HepG2 (cell line): ENCODE results near the gene CD40. TPM values are rescaled to one million over a fixed set of nuclear protein-coding genes. Genes with fewer than 3 reads are reported as not detected.

ENCODE experiments used
- CREM ChIP-seq, 2 experiments: sonication (generic) in 1 of 2; formaldehyde crosslinking in 1 of 2; IDR thresholded peaks; 2 replicates each; pipeline versions ENCODE4 v1.4.0 to v1.6.1; 2016 to 2020; ENCODE audit warnings: antibody characterized with exemption in 1 of 2, mild to moderate bottlenecking in 1 of 2, missing genetic modification reagents in 1 of 2
- MIER2 ChIP-seq: IDR thresholded peaks from 2 replicates; pipeline ENCODE4 v1.6.1; 2016; ENCODE audit warnings: missing biosample characterization, missing genetic modification reagents
- SNRNP70 ChIP-seq: fragments of 200-400 bp; formaldehyde crosslinking; IDR thresholded peaks from 2 replicates; pipeline ENCODE4 v1.6.1; 2017; ENCODE audit warnings: mild to moderate bottlenecking, low read depth, low read length, moderate library complexity
- polyA plus RNA-seq, 8 experiments: library from polyadenylated mRNA; depleted of rRNA in 3 of 8; stranded (reverse) in 7 of 8; unstranded in 1 of 8; fragments of >200 nt; fragmentation: Illumina TruSeq in 4 of 8; extraction: Trizol in 4 of 8; gene quantifications; 2 replicates each; pipeline versions ENCODE4 v1.2.1 to v1.2.3, GENCODE V29; 2011 to 2016; ENCODE audit warnings: low read depth in 4 of 8, missing spikeins in 1 of 8, mixed read lengths in 1 of 8; ENCODE audit not compliant: insufficient read depth in 1 of 8
- total RNA-seq, 5 experiments: library from RNA; depleted of rRNA; stranded (reverse); fragments of >200 nt; fragmentation: Illumina TruSeq; extraction: Trizol; gene quantifications; 2 replicates each; pipeline ENCODE4 v1.2.3, GENCODE V29; 2016; ENCODE audit warnings: low read depth in 1 of 5
- TF ChIP-seq, protein P1 (sequence below): sonication (generic); formaldehyde crosslinking; IDR thresholded peaks from 2 replicates; pipeline ENCODE4 v1.5.0; 2020; ENCODE audit warnings: mild to moderate bottlenecking, missing genetic modification reagents, borderline replicate concordance
- TF ChIP-seq, protein P2 (sequence below): sonication (generic); formaldehyde crosslinking; conservative IDR thresholded peaks from 2 replicates; pipeline ENCODE4 v1.4.0; 2020; ENCODE audit warnings: mild to moderate bottlenecking, missing genetic modification reagents, moderate library complexity
- TF ChIP-seq, protein P3 (sequence below): sonication (generic); formaldehyde crosslinking; IDR thresholded peaks from 2 replicates; pipeline ENCODE4; 2020; ENCODE audit warnings: missing genetic modification reagents, mild to moderate bottlenecking, borderline replicate concordance

CD40 gene
- total and polyA plus RNA-seq, 2 of the 13 experiments (the other 11 are each of a cell fraction or from before 2014, with no cell fraction given) = 4.6 to 13.4 TPM

DNA sequence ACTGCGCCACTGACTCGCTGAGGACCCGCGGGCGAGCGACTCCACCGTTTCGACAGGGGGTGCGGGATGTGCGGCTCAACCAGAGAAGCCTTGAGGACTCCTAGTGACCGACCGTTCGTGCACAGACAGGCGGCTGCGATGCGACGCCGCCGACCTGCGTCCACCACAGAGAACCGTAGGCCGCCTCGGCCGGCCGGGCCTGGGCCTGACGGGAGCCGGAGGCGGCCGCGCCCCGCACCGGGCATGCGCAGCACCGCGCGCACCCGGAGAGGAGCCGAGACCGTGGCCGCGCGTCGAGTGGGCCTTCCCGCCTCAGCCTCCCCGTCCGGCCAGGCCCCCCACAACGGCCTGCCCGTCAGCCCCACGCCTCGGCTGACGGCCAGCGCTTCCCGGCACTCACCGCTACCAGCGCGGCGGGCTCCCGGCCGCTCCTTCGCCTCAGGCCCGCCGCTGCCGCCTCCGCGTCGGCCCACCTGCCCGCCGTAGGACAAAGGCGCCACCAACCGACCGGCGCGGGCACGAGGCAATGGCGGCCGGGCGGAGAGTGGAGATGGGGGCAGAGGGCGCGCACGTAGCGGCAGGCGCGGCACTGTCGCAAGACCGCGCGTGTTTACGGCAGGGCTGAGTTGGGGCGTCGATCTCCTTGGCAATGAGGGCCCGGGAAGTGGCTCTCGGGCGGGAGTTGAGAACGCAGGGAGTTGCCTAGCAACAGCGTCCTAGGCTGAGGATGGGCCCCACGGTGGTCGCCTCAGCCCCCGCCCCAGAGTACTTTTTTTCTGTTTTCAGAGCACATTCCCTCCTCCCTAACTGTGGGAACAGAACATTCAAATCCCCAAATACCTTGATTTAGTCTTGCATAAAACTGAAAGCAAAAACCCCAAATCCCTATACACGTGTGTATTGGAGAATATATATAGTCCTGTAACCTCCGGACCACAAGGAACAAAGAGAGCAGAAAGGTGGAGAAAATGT, 28.4 kb upstream of the CD40 start, which contains the start of gene NCOA5 (continued):
- TF ChIP-seq, protein P1, sequence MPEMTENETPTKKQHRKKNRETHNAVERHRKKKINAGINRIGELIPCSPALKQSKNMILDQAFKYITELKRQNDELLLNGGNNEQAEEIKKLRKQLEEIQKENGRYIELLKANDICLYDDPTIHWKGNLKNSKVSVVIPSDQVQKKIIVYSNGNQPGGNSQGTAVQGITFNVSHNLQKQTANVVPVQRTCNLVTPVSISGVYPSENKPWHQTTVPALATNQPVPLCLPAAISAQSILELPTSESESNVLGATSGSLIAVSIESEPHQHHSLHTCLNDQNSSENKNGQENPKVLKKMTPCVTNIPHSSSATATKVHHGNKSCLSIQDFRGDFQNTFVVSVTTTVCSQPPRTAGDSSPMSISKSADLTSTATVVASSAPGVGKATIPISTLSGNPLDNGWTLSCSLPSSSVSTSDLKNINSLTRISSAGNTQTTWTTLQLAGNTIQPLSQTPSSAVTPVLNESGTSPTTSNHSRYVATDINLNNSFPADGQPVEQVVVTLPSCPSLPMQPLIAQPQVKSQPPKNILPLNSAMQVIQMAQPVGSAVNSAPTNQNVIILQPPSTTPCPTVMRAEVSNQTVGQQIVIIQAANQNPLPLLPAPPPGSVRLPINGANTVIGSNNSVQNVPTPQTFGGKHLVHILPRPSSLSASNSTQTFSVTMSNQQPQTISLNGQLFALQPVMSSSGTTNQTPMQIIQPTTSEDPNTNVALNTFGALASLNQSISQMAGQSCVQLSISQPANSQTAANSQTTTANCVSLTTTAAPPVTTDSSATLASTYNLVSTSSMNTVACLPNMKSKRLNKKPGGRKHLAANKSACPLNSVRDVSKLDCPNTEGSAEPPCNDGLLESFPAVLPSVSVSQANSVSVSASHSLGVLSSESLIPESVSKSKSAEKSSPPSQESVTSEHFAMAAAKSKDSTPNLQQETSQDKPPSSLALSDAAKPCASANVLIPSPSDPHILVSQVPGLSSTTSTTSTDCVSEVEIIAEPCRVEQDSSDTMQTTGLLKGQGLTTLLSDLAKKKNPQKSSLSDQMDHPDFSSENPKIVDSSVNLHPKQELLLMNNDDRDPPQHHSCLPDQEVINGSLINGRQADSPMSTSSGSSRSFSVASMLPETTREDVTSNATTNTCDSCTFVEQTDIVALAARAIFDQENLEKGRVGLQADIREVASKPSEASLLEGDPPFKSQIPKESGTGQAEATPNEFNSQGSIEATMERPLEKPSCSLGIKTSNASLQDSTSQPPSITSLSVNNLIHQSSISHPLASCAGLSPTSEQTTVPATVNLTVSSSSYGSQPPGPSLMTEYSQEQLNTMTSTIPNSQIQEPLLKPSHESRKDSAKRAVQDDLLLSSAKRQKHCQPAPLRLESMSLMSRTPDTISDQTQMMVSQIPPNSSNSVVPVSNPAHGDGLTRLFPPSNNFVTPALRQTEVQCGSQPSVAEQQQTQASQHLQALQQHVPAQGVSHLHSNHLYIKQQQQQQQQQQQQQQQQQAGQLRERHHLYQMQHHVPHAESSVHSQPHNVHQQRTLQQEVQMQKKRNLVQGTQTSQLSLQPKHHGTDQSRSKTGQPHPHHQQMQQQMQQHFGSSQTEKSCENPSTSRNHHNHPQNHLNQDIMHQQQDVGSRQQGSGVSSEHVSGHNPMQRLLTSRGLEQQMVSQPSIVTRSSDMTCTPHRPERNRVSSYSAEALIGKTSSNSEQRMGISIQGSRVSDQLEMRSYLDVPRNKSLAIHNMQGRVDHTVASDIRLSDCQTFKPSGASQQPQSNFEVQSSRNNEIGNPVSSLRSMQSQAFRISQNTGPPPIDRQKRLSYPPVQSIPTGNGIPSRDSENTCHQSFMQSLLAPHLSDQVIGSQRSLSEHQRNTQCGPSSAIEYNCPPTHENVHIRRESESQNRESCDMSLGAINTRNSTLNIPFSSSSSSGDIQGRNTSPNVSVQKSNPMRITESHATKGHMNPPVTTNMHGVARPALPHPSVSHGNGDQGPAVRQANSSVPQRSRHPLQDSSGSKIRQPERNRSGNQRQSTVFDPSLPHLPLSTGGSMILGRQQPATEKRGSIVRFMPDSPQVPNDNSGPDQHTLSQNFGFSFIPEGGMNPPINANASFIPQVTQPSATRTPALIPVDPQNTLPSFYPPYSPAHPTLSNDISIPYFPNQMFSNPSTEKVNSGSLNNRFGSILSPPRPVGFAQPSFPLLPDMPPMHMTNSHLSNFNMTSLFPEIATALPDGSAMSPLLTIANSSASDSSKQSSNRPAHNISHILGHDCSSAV = peak; percentile 49; the same call in 1 of the 2 replicates
- TF ChIP-seq MIER2 (CRISPR knock-in tag) (peak; percentile 78), CREM (IDR thresholded peaks at IDR 0.05) (0 out of 2 replicates have a peak, but pooled peaks have one; percentile 42), CREM (CRISPR knock-in tag; IDR thresholded peaks at IDR 0.05) (no peak), SNRNP70 (no peak)
- TF ChIP-seq, protein P2, sequence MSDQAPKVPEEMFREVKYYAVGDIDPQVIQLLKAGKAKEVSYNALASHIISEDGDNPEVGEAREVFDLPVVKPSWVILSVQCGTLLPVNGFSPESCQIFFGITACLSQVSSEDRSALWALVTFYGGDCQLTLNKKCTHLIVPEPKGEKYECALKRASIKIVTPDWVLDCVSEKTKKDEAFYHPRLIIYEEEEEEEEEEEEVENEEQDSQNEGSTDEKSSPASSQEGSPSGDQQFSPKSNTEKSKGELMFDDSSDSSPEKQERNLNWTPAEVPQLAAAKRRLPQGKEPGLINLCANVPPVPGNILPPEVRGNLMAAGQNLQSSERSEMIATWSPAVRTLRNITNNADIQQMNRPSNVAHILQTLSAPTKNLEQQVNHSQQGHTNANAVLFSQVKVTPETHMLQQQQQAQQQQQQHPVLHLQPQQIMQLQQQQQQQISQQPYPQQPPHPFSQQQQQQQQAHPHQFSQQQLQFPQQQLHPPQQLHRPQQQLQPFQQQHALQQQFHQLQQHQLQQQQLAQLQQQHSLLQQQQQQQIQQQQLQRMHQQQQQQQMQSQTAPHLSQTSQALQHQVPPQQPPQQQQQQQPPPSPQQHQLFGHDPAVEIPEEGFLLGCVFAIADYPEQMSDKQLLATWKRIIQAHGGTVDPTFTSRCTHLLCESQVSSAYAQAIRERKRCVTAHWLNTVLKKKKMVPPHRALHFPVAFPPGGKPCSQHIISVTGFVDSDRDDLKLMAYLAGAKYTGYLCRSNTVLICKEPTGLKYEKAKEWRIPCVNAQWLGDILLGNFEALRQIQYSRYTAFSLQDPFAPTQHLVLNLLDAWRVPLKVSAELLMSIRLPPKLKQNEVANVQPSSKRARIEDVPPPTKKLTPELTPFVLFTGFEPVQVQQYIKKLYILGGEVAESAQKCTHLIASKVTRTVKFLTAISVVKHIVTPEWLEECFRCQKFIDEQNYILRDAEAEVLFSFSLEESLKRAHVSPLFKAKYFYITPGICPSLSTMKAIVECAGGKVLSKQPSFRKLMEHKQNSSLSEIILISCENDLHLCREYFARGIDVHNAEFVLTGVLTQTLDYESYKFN (CRISPR knock-in tag) = peak; percentile 71
- TF ChIP-seq, protein P3, sequence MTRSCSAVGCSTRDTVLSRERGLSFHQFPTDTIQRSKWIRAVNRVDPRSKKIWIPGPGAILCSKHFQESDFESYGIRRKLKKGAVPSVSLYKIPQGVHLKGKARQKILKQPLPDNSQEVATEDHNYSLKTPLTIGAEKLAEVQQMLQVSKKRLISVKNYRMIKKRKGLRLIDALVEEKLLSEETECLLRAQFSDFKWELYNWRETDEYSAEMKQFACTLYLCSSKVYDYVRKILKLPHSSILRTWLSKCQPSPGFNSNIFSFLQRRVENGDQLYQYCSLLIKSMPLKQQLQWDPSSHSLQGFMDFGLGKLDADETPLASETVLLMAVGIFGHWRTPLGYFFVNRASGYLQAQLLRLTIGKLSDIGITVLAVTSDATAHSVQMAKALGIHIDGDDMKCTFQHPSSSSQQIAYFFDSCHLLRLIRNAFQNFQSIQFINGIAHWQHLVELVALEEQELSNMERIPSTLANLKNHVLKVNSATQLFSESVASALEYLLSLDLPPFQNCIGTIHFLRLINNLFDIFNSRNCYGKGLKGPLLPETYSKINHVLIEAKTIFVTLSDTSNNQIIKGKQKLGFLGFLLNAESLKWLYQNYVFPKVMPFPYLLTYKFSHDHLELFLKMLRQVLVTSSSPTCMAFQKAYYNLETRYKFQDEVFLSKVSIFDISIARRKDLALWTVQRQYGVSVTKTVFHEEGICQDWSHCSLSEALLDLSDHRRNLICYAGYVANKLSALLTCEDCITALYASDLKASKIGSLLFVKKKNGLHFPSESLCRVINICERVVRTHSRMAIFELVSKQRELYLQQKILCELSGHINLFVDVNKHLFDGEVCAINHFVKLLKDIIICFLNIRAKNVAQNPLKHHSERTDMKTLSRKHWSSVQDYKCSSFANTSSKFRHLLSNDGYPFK = peak; percentile 74; the same call in 1 of the 2 replicates
